Transverse colon (tissue), 3 donors: ENCODE measurements around the gene CDCA3.

Source experiments
- CTCF ChIP-seq, 5 experiments: fragments of 200-600 bp in 3 of 5; fragments of 450-650 bp in 2 of 5; sonication (generic) in 3 of 5; IDR thresholded peaks; 1 replicate in 2 of 5; 2 replicates in 3 of 5; pipeline ENCODE4 v1.5.1; 2016 to 2017; ENCODE audit warnings: antibody characterized with exemption in 5 of 5, inconsistent platforms in 3 of 5, mild to moderate bottlenecking in 2 of 5, moderate library complexity in 1 of 5
- POLR2A ChIP-seq: fragments of 450-650 bp; IDR thresholded peaks from one replicate; pipeline ENCODE4 v1.6.1; 2016; ENCODE audit warnings: antibody characterized with exemption, mild to moderate bottlenecking, moderate library complexity

GRCh38 chr12:6861391-6861790 lies 10.3 kb upstream of the CDCA3 start:
- no peak for TF ChIP-seq CTCF (IDR thresholded peaks at IDR 0.05)
- no peak for TF ChIP-seq POLR2A
